Smooth muscle cell (in vitro differentiated cells): ENCODE data around the gene RFC1. TPM values are rescaled to one million over a fixed set of nuclear protein-coding genes. Genes with fewer than 3 reads are reported as not detected.

Experiments
- DNase-seq: peaks from one replicate; lab custom pipeline; 2025; ENCODE audit not compliant: unreplicated experiment; lab: John Stamatoyannopoulos, UW
- H2AFZ ChIP-seq: fragments of 200-600 bp; sonication (generic); 2 replicates; pipeline ENCODE4 v1.6.0; 2016; ENCODE audit warnings: antibody characterized with exemption, low read depth, mild to moderate bottlenecking
- H3F3A ChIP-seq: fragments of 200-600 bp; sonication (generic); 2 replicates; pipeline ENCODE4 v1.6.0; 2017; ENCODE audit warnings: antibody characterized with exemption, low read depth
- H3K27ac ChIP-seq: fragments of 200-600 bp; sonication (generic); 2 replicates; pipeline ENCODE4 v1.5.1; 2016; ENCODE audit warnings: low read depth, mild to moderate bottlenecking
- H3K27me3 ChIP-seq: fragments of 200-600 bp; sonication (generic); 2 replicates; pipeline ENCODE4 v1.6.1; 2016; ENCODE audit warnings: low read depth, mild to moderate bottlenecking
- H3K36me3 ChIP-seq: fragments of 200-600 bp; sonication (generic); 2 replicates; pipeline ENCODE4 v1.5.1; 2016; ENCODE audit warnings: low read depth
- H3K4me1 ChIP-seq: fragments of 200-600 bp; sonication (generic); 2 replicates; pipeline ENCODE4 v1.5.1; 2016; ENCODE audit warnings: low read depth
- H3K4me2 ChIP-seq: fragments of 200-600 bp; sonication (generic); 2 replicates; pipeline ENCODE4 v1.6.0; 2016; ENCODE audit warnings: mild to moderate bottlenecking
- H3K4me3 ChIP-seq: fragments of 200-600 bp; sonication (generic); 2 replicates; pipeline ENCODE4 v1.5.1; 2016; ENCODE audit warnings: mild to moderate bottlenecking
- H3K79me2 ChIP-seq: fragments of 200-600 bp; sonication (generic); 2 replicates; pipeline ENCODE4 v1.6.0; 2016; ENCODE audit warnings: low read depth, mild to moderate bottlenecking
- H3K9ac ChIP-seq: fragments of 200-600 bp; sonication (generic); 2 replicates; pipeline ENCODE4 v1.6.0; 2016; ENCODE audit warnings: low read depth
- H3K9me3 ChIP-seq: fragments of 200-600 bp; sonication (generic); replicated peaks from 2 replicates; pipeline ENCODE4 v1.5.1; 2016; ENCODE audit warnings: low read depth
- H4K20me1 ChIP-seq: fragments of 200-600 bp; sonication (generic); 2 replicates; pipeline ENCODE4 v1.6.0; 2016; ENCODE audit warnings: low read depth
- WGBS: methylation state at CpG from one replicate; pipeline ENCODE4 v1.1.7; 2016; ENCODE audit warnings: low lambda C conversion rate; 5-methylcytosine and 5-hydroxymethylcytosine counted together
- microRNA-seq: library from miRNA; unstranded; fragments of <30 nt; microRNA quantifications from one replicate; pipeline ENCODE4, GENCODE V29; 2016; ENCODE audit warnings: borderline number of aligned reads
- polyA plus RNA-seq: library from polyadenylated mRNA; unstranded; fragments of >200 nt; fragmentation: Nextera tagmentation; extraction: Ambion mirVana; gene quantifications from 2 replicates; pipeline ENCODE4 v1.2.1, GENCODE V29; 2016
- small RNA-seq: library from RNA; depleted of rRNA; stranded (forward); fragments of <200 nt; gene quantifications from one replicate; pipeline ENCODE3, GENCODE V24; 2014
- total RNA-seq: library from RNA; depleted of rRNA; stranded (reverse); fragments of >200 nt; gene quantifications from 2 replicates; pipeline ENCODE4 v1.2.3, GENCODE V29; 2014
- TF ChIP-seq, protein P1 (sequence below): fragments of 200-600 bp; sonication (generic); IDR thresholded peaks from 2 replicates; pipeline ENCODE4 v1.5.1; 2017; ENCODE audit warnings: borderline replicate concordance, mild to moderate bottlenecking, antibody characterized with exemption; ENCODE audit not compliant: insufficient read depth, poor library complexity, severe bottlenecking

The RFC1 gene
- total and polyA plus RNA-seq, 2 experiments from 2014 or later: 25.3 to 48.0 TPM

DNA sequence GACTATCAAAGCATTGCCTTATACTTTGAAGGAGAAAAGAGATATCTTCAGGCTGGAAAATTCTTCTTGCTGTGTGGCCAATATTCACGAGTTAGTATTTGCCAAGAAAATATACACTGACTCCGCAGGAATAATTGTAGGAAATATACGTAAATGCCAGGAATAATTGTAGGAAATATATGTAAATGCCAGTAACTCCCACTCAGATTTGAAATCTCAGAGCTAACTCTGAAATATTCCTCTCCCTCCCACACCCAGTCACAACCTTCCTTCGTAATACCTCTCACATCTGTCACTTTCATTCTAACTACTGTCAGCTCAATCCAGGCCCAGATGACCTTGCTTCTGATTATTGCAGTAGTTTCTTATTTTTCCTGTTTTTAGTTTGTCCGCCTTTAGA, 110.3 kb downstream of the RFC1 start:
- H3K27me3 ChIP-seq: no peaks in the 10 kb centered on the region
- no peaks in the 10 kb centered on the region for H4K20me1 ChIP-seq
- H3K27ac ChIP-seq: peak overlapping the region; percentile 36
- H3K4me1 ChIP-seq: no peaks in the 10 kb centered on the region
- H2AFZ ChIP-seq: no peak overlapping the region
- no peak overlapping the region for H3K9ac ChIP-seq
- H3K4me3 ChIP-seq: no peak overlapping the region
- no peaks in the 10 kb centered on the region for H3K79me2 ChIP-seq
- DNase-seq: no peak
- no peak overlapping the region for H3K4me2 ChIP-seq
- no peaks in the 10 kb centered on the region for H3K36me3 ChIP-seq
- H3K9me3 ChIP-seq: no peaks in the 10 kb centered on the region
- no peaks in the 10 kb centered on the region for H3F3A ChIP-seq
- TF ChIP-seq, protein P1, sequence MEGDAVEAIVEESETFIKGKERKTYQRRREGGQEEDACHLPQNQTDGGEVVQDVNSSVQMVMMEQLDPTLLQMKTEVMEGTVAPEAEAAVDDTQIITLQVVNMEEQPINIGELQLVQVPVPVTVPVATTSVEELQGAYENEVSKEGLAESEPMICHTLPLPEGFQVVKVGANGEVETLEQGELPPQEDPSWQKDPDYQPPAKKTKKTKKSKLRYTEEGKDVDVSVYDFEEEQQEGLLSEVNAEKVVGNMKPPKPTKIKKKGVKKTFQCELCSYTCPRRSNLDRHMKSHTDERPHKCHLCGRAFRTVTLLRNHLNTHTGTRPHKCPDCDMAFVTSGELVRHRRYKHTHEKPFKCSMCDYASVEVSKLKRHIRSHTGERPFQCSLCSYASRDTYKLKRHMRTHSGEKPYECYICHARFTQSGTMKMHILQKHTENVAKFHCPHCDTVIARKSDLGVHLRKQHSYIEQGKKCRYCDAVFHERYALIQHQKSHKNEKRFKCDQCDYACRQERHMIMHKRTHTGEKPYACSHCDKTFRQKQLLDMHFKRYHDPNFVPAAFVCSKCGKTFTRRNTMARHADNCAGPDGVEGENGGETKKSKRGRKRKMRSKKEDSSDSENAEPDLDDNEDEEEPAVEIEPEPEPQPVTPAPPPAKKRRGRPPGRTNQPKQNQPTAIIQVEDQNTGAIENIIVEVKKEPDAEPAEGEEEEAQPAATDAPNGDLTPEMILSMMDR: no peak
- 82% methylated on average over 5 of the region's 5 CpGs for WGBS

DNA sequence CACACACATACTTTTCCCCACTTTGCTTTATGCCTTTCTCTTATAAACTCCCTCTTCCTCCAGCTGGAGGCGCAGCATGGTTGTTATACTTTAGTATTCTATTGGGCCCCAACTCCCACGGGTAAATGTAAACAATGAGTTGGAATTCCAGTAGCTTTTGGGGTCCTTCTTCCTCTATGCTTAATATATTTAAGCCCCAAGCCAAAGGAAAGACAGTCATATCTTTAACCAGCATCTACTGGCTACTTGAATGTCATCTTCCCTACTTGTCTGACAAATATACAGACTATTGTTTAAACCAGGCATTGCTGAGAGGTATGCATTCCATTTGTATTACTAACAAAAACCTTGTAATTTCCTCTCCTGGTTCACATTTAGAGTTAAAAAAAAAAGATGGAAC, 110.9 kb downstream of the RFC1 start:
- 56% methylated on average over 2 of the region's 2 CpGs for WGBS
- Histone ChIP-seq H3K9me3 (no peaks in the 10 kb centered on the region), H3F3A (no peaks in the 10 kb centered on the region), H3K79me2 (no peaks in the 10 kb centered on the region), H4K20me1 (no peaks in the 10 kb centered on the region), H3K4me2 (peak overlapping the region; percentile 1), H3K4me1 (no peaks in the 10 kb centered on the region), H3K27me3 (no peaks in the 10 kb centered on the region), H3K36me3 (no peaks in the 10 kb centered on the region), H3K9ac (no peak overlapping the region), H3K27ac (peak overlapping the region; percentile 36), H3K4me3 (no peak overlapping the region), H2AFZ (no peak overlapping the region)
- DNase-seq: no peak
- TF ChIP-seq, protein P1: peak; percentile 0

DNA sequence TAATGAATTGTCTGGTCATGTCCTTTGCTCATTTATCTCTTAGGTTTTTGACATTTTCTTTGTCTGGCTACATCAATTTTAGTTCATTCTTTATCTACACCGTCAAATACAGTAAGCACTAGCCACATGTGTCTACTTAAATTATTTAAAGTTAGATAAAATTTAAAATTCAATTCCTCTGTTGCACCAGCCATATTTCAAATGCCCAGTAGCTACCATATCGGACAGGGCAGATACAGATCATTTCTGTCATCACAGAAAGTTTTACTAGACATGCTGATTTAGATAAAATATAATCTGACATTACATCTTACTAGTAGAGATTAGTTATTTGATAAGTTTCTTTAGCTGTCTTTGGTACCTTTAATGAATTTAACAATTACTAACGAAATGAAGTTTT, 122.7 kb downstream of the RFC1 start:
- Histone ChIP-seq H3K4me1 (no peaks in the 10 kb centered on the region), H3K27ac (no peak overlapping the region), H3K4me3 (no peak overlapping the region), H3K9me3 (peaks cover 5% of the 10 kb centered on the region), H4K20me1 (no peaks in the 10 kb centered on the region), H3K79me2 (no peaks in the 10 kb centered on the region), H3K4me2 (no peak overlapping the region), H3K9ac (no peak overlapping the region), H3K27me3 (no peaks in the 10 kb centered on the region), H3K36me3 (peaks cover 7% of the 10 kb centered on the region), H2AFZ (no peak overlapping the region), H3F3A (no peaks in the 10 kb centered on the region)
- no peak for DNase-seq
- 93% methylated on average over 3 of the region's 3 CpGs for WGBS
- TF ChIP-seq, protein P1: no peak

Small RNA genes lying within 50 kb of the gene (microRNA-seq; reads per million reads assigned to microRNA genes)
- not detected for gene MIR5591

Small RNA genes lying within 50 kb of the gene (small RNA-seq; reads per million reads assigned to genes)
- gene MIR5591 (not detected), gene RNU6-32P (not detected), gene RNU6-887P (not detected)

Other genes starting within 250 kb of the RFC1 start
- 33.5 and 38.5 TPM in 2 replicates for gene WDR19, start 183.8 kb downstream of the RFC1 start, total RNA-seq
- gene WDR19, start 183.8 kb downstream of the RFC1 start, polyA plus RNA-seq: 13.5 and 14.0 TPM in 2 replicates
- gene KLB, start 40.6 kb upstream of the RFC1 start, total RNA-seq: 0.04 TPM in 2 replicates
- 0.06 TPM in 1 of 2 replicates, not detected in the other for gene KLB, start 40.6 kb upstream of the RFC1 start, polyA plus RNA-seq
- 3,229 and 3,249 TPM in 2 replicates for gene RPL9, start 92.6 kb upstream of the RFC1 start, total RNA-seq
- 506 and 531 TPM in 2 replicates for gene RPL9, start 92.6 kb upstream of the RFC1 start, polyA plus RNA-seq
- 10.5 and 10.6 TPM in 2 replicates for gene LIAS, start 92.7 kb upstream of the RFC1 start, total RNA-seq
- 6.6 and 10.7 TPM in 2 replicates for gene LIAS, start 92.7 kb upstream of the RFC1 start, polyA plus RNA-seq
- 98.0 and 107 TPM in 2 replicates for gene UGDH, start 161.1 kb upstream of the RFC1 start, total RNA-seq
- 88.8 and 128 TPM in 2 replicates for gene UGDH, start 161.1 kb upstream of the RFC1 start, polyA plus RNA-seq